Subcutaneous abdominal adipose tissue (tissue), 5 donors: ENCODE results near the gene MMP21.
A peak's percentile ranks its signal among the peaks of the same experiment; 100 is the strongest.

ENCODE experiments used
- H3K27ac ChIP-seq: one replicate; pipeline ENCODE4 v1.7.0; 2013; ENCODE audit warnings: low read depth, mild to moderate bottlenecking, inconsistent platforms, low read length, moderate library complexity
- H3K27me3 ChIP-seq, 5 donors: one replicate each; pipeline ENCODE4 v1.7.0; 2013; ENCODE audit warnings: low read length in 5 of 5, inconsistent platforms in 1 of 5; ENCODE audit not compliant: control insufficient read depth in 5 of 5, insufficient read depth in 4 of 5
- H3K36me3 ChIP-seq, 5 donors: one replicate each; pipeline ENCODE4 v1.7.0; 2013; ENCODE audit warnings: low read length in 5 of 5; ENCODE audit not compliant: control insufficient read depth in 5 of 5, insufficient read depth in 5 of 5
- H3K4me1 ChIP-seq, 5 donors: one replicate each; pipeline ENCODE4 v1.7.0; 2013; ENCODE audit warnings: low read length in 5 of 5, mild to moderate bottlenecking in 3 of 5, moderate library complexity in 1 of 5; ENCODE audit not compliant: control insufficient read depth in 5 of 5, insufficient read depth in 5 of 5
- H3K4me3 ChIP-seq, 5 donors: one replicate each; pipeline ENCODE4 v1.7.0; 2013; ENCODE audit warnings: low read length in 5 of 5, low read depth in 1 of 5
- H3K9ac ChIP-seq, 5 donors: one replicate each; pipeline ENCODE4 v1.7.0; 2013; ENCODE audit warnings: low read length in 5 of 5, mild to moderate bottlenecking in 4 of 5, moderate library complexity in 3 of 5
- H3K9me3 ChIP-seq, 5 donors: one replicate each; pipeline ENCODE4 v1.7.0; 2013; ENCODE audit warnings: low read length in 5 of 5; ENCODE audit not compliant: control insufficient read depth in 5 of 5
- donor health status: healthy.
- donor health status: healthy.
- donor health status: healthy.
- donor health status: healthy.
- donor health status: healthy.

The MMP21 gene

DNA sequence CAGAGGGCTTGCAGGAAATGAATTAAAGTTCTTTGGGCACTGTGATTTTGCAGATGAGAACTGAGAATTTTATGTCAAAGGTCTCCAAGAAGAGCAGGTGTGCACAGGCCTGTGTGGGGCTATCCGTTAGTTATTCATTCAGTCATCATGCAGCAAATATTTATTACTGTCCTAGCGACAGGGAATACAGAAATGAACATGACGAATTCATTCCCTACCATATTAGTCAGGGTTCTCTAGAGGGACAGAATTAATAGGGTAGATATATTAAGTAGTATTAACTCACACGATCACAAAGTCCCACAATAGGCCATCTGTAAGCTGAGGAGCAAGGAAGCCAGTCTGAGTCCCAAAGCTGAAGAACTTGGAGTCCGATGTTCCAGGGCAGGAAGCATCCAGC lies 2.9 kb upstream of the MMP21 start:
- Histone ChIP-seq H3K4me3 (no peak overlapping the region), H3K9me3 (peaks cover 0 to 3% (median 0%) of the 10 kb centered on the region in 5 donors), H3K4me1 (no peaks in the 10 kb centered on the region), H3K9ac (no peak overlapping the region), H3K27me3 (no peaks in the 10 kb centered on the region), H3K27ac (no peak overlapping the region), H3K36me3 (no peaks in the 10 kb centered on the region)

DNA sequence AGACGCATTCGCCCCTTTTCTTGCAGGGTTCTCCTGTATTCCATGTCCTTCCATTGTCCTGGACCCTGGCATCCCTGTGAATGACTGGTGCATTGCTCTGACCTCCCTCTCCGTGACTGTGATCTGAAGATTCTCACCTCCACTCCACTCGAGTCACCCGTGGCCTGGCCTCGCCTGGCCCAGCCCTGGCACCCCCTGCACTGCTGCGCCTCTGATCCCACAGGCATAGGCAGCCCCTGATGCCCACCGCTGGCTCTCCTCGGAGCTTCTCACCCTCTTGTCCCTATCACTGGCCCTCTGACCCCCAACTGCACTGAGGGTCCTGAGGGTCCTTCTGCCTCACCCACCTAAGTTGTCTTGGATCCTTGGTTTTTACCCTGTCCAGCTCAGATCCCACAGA lies 2.2 kb upstream of the MMP21 start:
- Histone ChIP-seq H3K36me3 (no peaks in the 10 kb centered on the region), H3K27ac (no peak overlapping the region), H3K9me3 (peaks cover 0 to 3% (median 0%) of the 10 kb centered on the region in 5 donors), H3K4me3 (no peak overlapping the region), H3K4me1 (no peaks in the 10 kb centered on the region), H3K9ac (no peak overlapping the region), H3K27me3 (no peaks in the 10 kb centered on the region)

- Histone ChIP-seq H3K4me1 (no peaks in the 10 kb centered on the region), H3K4me3 (no peak overlapping the region), H3K36me3 (no peaks in the 10 kb centered on the region), H3K9me3 (no peaks in the 10 kb centered on the region), H3K27me3 (no peaks in the 10 kb centered on the region), H3K9ac (no peak overlapping the region), H3K27ac (no peak overlapping the region)
Measured at GRCh38 chr10:125774581-125775191, 935 bp downstream of the MMP21 start.

- Histone ChIP-seq H3K9me3 (no peaks in the 10 kb centered on the region), H3K27ac (no peak overlapping the region), H3K4me1 (peaks cover 0 to 5% (median 3%) of the 10 kb centered on the region in 5 donors), H3K4me3 (peak overlapping the region in 1 of 5 donors; percentile 8), H3K36me3 (peaks cover 0 to 5% (median 0%) of the 10 kb centered on the region in 5 donors), H3K9ac (no peak overlapping the region), H3K27me3 (no peaks in the 10 kb centered on the region)
Measured at GRCh38 chr10:125773687-125774543, 1.7 kb downstream of the MMP21 start.

DNA sequence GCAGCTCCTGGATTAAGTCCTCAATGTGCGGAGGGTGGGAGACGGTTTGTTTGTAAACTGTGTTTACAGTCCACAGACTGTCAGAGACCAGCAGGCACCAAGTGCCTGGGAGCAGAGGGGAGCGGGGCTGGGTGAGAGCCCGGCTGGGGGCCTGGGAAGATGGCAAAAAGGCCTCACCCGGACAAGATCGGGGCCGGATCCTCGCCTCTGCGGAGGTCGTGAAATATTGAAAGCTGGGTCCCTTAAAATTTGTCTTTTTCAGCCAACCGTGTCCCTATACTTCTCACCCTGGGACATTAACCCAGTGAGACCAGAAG lies 2.8 kb downstream of the MMP21 start:
- H3K9ac ChIP-seq = no peak overlapping the region
- no peak overlapping the region for H3K27ac ChIP-seq
- no peaks in the 10 kb centered on the region for H3K27me3 ChIP-seq
- no peaks in the 10 kb centered on the region for H3K9me3 ChIP-seq
- no peak overlapping the region for H3K4me3 ChIP-seq
- peaks cover 0 to 14% (median 10%) of the 10 kb centered on the region in 5 donors for H3K4me1 ChIP-seq
- peaks cover 0 to 5% (median 0%) of the 10 kb centered on the region in 5 donors for H3K36me3 ChIP-seq

GRCh38 chr10:125772112-125772863 lies 3.3 kb downstream of the MMP21 start:
- Histone ChIP-seq H3K4me1 (peaks cover 0 to 18% (median 13%) of the 10 kb centered on the region in 5 donors), H3K36me3 (peaks cover 0 to 5% (median 0%) of the 10 kb centered on the region in 5 donors), H3K27ac (no peak overlapping the region), H3K27me3 (no peaks in the 10 kb centered on the region), H3K9me3 (no peaks in the 10 kb centered on the region), H3K9ac (no peak overlapping the region), H3K4me3 (no peak overlapping the region)

- Histone ChIP-seq H3K9ac (no peak overlapping the region), H3K27ac (no peak overlapping the region), H3K36me3 (peaks cover 0 to 8% (median 2%) of the 10 kb centered on the region in 5 donors), H3K4me1 (peaks cover 1 to 18% (median 13%) of the 10 kb centered on the region in 5 donors), H3K9me3 (no peaks in the 10 kb centered on the region), H3K27me3 (no peaks in the 10 kb centered on the region), H3K4me3 (no peak overlapping the region)
Measured at GRCh38 chr10:125770844-125771243, 4.8 kb downstream of the MMP21 start.

DNA sequence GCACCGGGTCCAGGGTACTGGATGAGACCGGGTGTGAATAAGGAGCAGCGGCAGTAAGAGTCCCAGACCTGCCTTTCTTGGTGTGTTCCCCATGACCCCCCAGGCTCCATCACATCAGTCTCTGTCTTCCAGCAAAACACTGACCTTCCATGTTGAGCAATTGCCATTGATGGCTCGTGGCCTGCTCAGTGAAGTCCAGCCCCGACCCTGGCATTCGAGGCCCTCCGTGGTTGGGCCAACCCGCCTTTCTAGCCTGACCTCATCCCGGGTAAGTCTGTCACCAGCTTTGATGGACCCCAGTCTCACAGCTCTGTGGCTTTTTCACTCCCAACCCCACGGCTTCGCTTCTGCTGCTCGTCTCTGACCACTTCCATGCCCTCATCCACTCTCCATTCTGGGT lies 6.4 kb downstream of the MMP21 start:
- Histone ChIP-seq H3K4me1 (peaks cover 1 to 18% (median 13%) of the 10 kb centered on the region in 5 donors), H3K4me3 (no peak overlapping the region), H3K27ac (no peak overlapping the region)

GRCh38 chr10:125768219-125768855 lies 7.3 kb downstream of the MMP21 start:
- H3K9ac ChIP-seq = no peak overlapping the region
- H3K36me3 ChIP-seq = peaks cover 13 to 29% (median 22%) of the 10 kb centered on the region in 5 donors
- peak overlapping the region; percentile 4 for H3K27ac ChIP-seq

More for the DNA sequence above, 6.4 kb downstream of the MMP21 start:
- no peaks in the 10 kb centered on the region for H3K27me3 ChIP-seq
- no peak overlapping the region for H3K9ac ChIP-seq
- H3K9me3 ChIP-seq = no peaks in the 10 kb centered on the region
- peaks cover 5 to 22% (median 14%) of the 10 kb centered on the region in 5 donors for H3K36me3 ChIP-seq

More at GRCh38 chr10:125768219-125768855, 7.3 kb downstream of the MMP21 start:
- no peaks in the 10 kb centered on the region for H3K9me3 ChIP-seq
- no peak overlapping the region for H3K4me3 ChIP-seq
- no peaks in the 10 kb centered on the region for H3K27me3 ChIP-seq
- H3K4me1 ChIP-seq = peaks cover 1 to 18% (median 13%) of the 10 kb centered on the region in 5 donors
